ENCODE measurements around the gene CDC42EP4.
"Not testable (repeated sequence)": the region's sequence is repeated elsewhere in the genome, so short reads cannot be mapped to it uniquely, and the experiment has no call there.

CDC42EP4 gene

DNA sequence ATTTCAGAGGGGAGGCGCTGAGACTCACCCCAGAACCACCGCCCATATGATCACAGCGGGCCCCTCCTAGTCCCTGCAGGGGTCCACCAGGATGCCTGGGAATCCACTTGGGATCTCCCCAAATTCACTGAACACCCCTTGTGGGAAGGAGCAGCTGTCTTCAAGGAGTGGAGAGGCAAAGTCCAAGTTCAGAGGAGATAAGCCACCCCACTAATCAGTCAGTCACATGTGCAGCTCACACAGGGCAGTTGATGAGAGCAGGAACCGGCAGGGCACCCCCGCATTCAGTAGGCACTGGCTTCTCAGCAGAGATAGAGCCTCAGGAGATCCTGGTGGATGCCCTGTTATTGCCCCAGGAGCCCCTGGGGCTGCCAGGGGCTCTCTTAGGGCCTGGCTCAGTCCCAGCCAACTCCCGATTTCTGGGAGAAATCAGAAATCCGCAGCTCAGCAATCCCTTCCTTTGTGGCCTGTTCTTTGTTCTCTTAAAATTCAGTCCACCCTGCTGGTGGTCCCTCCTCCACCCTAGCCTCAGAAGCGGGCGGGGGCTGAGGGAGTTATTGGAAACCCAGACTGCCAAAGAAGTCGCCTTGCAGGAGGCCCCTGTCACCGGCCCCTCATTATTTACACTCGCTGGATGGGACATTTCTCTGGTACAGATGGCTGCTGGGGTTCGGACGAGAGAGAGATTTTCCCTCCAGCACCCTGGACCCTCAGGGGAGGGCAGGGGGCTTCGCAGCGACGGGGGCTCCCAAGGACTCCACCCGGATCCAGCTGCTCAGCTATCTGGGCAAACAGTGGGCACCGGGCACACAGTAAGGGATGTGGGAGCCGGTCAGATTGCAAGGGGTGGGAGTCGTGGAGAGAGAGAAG, 1.8 kb downstream of the CDC42EP4 start:
- H3K27me3 ChIP-seq (ENCODE audit: low read depth, low read length): peaks cover 47% of the 10 kb centered on the region
- peak overlapping the region; percentile 84; the same call in 1 of the 2 replicates for H2AFZ ChIP-seq (ENCODE audit: low read depth, low read length)
- H3K27ac ChIP-seq (ENCODE audit: low read length): no peak overlapping the region
- no peaks in the 10 kb centered on the region for H3K9me3 ChIP-seq (ENCODE audit: insufficient read depth, low read length)
- H4K20me1 ChIP-seq (ENCODE audit: insufficient read depth, low read length): no peaks in the 10 kb centered on the region
- peak overlapping the region; percentile 86 for H3K4me3 ChIP-seq (ENCODE audit: low read length)
- H3K4me1 ChIP-seq (ENCODE audit: low read length): peaks cover 11% of the 10 kb centered on the region; the same call in 1 of the 2 replicates
- peak overlapping the region; percentile 95 for H3K4me2 ChIP-seq (ENCODE audit: low read length)
- TF ChIP-seq EZH2phosphoT487 (IDR thresholded peaks at IDR 0.05; ENCODE audit: low read depth): no peak
- TF ChIP-seq, protein P1, sequence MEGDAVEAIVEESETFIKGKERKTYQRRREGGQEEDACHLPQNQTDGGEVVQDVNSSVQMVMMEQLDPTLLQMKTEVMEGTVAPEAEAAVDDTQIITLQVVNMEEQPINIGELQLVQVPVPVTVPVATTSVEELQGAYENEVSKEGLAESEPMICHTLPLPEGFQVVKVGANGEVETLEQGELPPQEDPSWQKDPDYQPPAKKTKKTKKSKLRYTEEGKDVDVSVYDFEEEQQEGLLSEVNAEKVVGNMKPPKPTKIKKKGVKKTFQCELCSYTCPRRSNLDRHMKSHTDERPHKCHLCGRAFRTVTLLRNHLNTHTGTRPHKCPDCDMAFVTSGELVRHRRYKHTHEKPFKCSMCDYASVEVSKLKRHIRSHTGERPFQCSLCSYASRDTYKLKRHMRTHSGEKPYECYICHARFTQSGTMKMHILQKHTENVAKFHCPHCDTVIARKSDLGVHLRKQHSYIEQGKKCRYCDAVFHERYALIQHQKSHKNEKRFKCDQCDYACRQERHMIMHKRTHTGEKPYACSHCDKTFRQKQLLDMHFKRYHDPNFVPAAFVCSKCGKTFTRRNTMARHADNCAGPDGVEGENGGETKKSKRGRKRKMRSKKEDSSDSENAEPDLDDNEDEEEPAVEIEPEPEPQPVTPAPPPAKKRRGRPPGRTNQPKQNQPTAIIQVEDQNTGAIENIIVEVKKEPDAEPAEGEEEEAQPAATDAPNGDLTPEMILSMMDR (IDR thresholded peaks at IDR 0.05; ENCODE audit: low read depth, low read length): no peak
- H3K9ac ChIP-seq (ENCODE audit: low read length): peak overlapping the region; percentile 60
- H3K79me2 ChIP-seq (ENCODE audit: low read length): no peaks in the 10 kb centered on the region
- H3K36me3 ChIP-seq (replicated peaks; ENCODE audit: low read depth, low read length): no peaks in the 10 kb centered on the region

DNA sequence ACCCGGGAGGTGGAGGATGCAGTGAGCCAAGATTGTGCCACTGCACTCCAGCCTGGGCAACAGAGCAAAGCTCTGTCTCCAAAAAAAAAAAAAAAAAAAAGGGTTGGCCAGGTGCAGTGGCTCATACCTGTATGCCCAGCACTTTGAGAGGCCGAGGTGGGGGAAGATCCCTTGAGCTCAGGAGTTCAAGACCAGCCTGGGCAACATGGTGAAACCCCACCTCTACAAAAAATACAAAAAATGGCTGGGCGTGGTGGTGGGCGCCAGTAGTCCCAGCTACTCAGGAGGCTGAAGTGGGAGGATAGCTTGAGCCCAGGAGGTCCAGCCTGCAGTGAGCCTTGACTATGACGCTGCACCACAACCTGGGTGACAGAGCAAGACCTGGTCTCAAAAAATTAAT, 2.8 kb downstream of the CDC42EP4 start:
- not testable (repeated sequence) for H3K4me2 ChIP-seq (ENCODE audit: low read length); H3K27ac ChIP-seq (ENCODE audit: low read length); H3K36me3 ChIP-seq (replicated peaks; ENCODE audit: low read depth, low read length); H3K79me2 ChIP-seq (ENCODE audit: low read length); H3K9ac ChIP-seq (ENCODE audit: low read length); H3K4me3 ChIP-seq (ENCODE audit: low read length); H2AFZ ChIP-seq (ENCODE audit: low read depth, low read length); H3K9me3 ChIP-seq (ENCODE audit: insufficient read depth, low read length); H4K20me1 ChIP-seq (ENCODE audit: insufficient read depth, low read length)
- Histone ChIP-seq H3K27me3 (ENCODE audit: low read depth, low read length) (peaks cover 39% of the 10 kb centered on the region), H3K4me1 (ENCODE audit: low read length) (peaks cover 11% of the 10 kb centered on the region; the same call in 1 of the 2 replicates)

- Histone ChIP-seq H3K4me3 (ENCODE audit: low read length) (no peak overlapping the region), H3K9me3 (ENCODE audit: insufficient read depth, low read length) (no peaks in the 10 kb centered on the region), H3K27me3 (ENCODE audit: low read depth, low read length) (peaks cover 35% of the 10 kb centered on the region), H4K20me1 (ENCODE audit: insufficient read depth, low read length) (no peaks in the 10 kb centered on the region), H3K27ac (ENCODE audit: low read length) (no peak overlapping the region), H3K79me2 (ENCODE audit: low read length) (no peaks in the 10 kb centered on the region), H3K9ac (ENCODE audit: low read length) (no peak overlapping the region), H3K36me3 (replicated peaks; ENCODE audit: low read depth, low read length) (no peaks in the 10 kb centered on the region), H3K4me1 (ENCODE audit: low read length) (peaks cover 11% of the 10 kb centered on the region; the same call in 1 of the 2 replicates), H3K4me2 (ENCODE audit: low read length) (no peak overlapping the region), H2AFZ (ENCODE audit: low read depth, low read length) (no peak overlapping the region)
- TF ChIP-seq, protein P1 (IDR thresholded peaks at IDR 0.05; ENCODE audit: low read depth, low read length): no peak
- TF ChIP-seq EZH2phosphoT487 (IDR thresholded peaks at IDR 0.05; ENCODE audit: low read depth): no peak
Observed at GRCh38 chr17:73308017-73308823, 3.6 kb downstream of the CDC42EP4 start.

DNA sequence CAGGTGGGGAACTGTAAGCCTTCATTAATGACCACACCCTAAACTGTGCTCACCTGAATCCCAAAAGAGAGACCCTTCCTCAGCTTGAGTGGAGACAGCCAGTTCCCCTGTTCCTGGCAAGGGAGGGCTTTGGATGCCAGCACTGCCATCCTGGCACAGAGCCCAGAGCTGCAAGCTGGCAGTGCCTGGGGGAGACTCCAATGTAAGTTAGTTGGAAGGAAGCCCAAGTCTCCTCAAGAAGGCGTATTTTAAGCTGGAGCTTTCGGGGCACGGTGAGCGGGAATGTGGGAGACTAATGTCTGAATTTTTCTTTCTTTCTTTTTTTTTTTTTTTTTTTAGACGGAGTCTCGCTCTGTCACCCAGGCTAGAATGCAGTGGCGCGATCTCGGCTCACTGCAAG, 4.7 kb downstream of the CDC42EP4 start:
- Histone ChIP-seq H3K9me3 (ENCODE audit: insufficient read depth, low read length) (no peaks in the 10 kb centered on the region), H3K79me2 (ENCODE audit: low read length) (no peaks in the 10 kb centered on the region), H3K4me3 (ENCODE audit: low read length) (no peak overlapping the region), H4K20me1 (ENCODE audit: insufficient read depth, low read length) (no peaks in the 10 kb centered on the region), H3K9ac (ENCODE audit: low read length) (no peak overlapping the region), H2AFZ (ENCODE audit: low read depth, low read length) (no peak overlapping the region), H3K4me1 (ENCODE audit: low read length) (peaks cover 11% of the 10 kb centered on the region; the same call in 1 of the 2 replicates), H3K27me3 (ENCODE audit: low read depth, low read length) (peaks cover 27% of the 10 kb centered on the region), H3K36me3 (replicated peaks; ENCODE audit: low read depth, low read length) (no peaks in the 10 kb centered on the region), H3K27ac (ENCODE audit: low read length) (no peak overlapping the region), H3K4me2 (ENCODE audit: low read length) (no peak overlapping the region)
- TF ChIP-seq EZH2phosphoT487 (IDR thresholded peaks at IDR 0.05; ENCODE audit: low read depth): no peak
- TF ChIP-seq, protein P1 (IDR thresholded peaks at IDR 0.05; ENCODE audit: low read depth, low read length): no peak
